Measurements from ENCODE around the gene LAMA4.

Gene LAMA4

GRCh38 chr6:112215488-112216284 is 38.7 kb downstream of the LAMA4 start:
- POLR2A ChIA-PET: interaction anchor here (2.5 kb wide), 1 partner anchor 39 kb away, joined by 9 read pairs; the partner anchor contains the start of gene LAMA4
- DNase-seq (ENCODE audit: extremely low spot score): no peak
- CTCF ChIA-PET: interaction anchor here (0.7 kb wide), 1 partner anchor 17 kb away, joined by 3 read pairs; no protein-coding TSS in a partner anchor
- TF ChIP-seq FOXK2 (IDR thresholded peaks at IDR 0.05): no peak
- no peak for TF ChIP-seq BHLHE40 (IDR thresholded peaks at IDR 0.05; ENCODE audit: borderline replicate concordance)
- TF ChIP-seq HDGF (IDR thresholded peaks at IDR 0.05; ENCODE audit: borderline replicate concordance): no peak
- no peak for TF ChIP-seq SP1 (IDR thresholded peaks at IDR 0.05)
- no peak for TF ChIP-seq NFRKB (IDR thresholded peaks at IDR 0.05)
- no peak for TF ChIP-seq L3MBTL2 (conservative IDR thresholded peaks at IDR 0.05)
- TF ChIP-seq LEF1 (IDR thresholded peaks at IDR 0.05; ENCODE audit: borderline replicate concordance): no peak
- no peak for TF ChIP-seq FOXM1 (IDR thresholded peaks at IDR 0.05; ENCODE audit: borderline replicate concordance)
- TF ChIP-seq ARNT (IDR thresholded peaks at IDR 0.05): no peak
- no peak for TF ChIP-seq PKNOX1 (IDR thresholded peaks at IDR 0.05)
- no peak for TF ChIP-seq ELF4 (IDR thresholded peaks at IDR 0.05)
- TF ChIP-seq SUZ12 (IDR thresholded peaks at IDR 0.05): no peak
- TF ChIP-seq ZNF384 (IDR thresholded peaks at IDR 0.05): no peak

GRCh38 chr6:112214739-112215269 is 39.6 kb downstream of the LAMA4 start:
- ChIA-PET CTCF (no interaction called here), POLR2A (no interaction called here)
- TF ChIP-seq FOXA1 (IDR thresholded peaks at IDR 0.05): no peak
- no peak for TF ChIP-seq ARNT (IDR thresholded peaks at IDR 0.05)
- no peak for TF ChIP-seq BHLHE40 (IDR thresholded peaks at IDR 0.05; ENCODE audit: borderline replicate concordance)
- TF ChIP-seq SP1 (IDR thresholded peaks at IDR 0.05): no peak
- TF ChIP-seq SUZ12 (IDR thresholded peaks at IDR 0.05): no peak
- TF ChIP-seq FOXM1 (IDR thresholded peaks at IDR 0.05; ENCODE audit: borderline replicate concordance): no peak
- TF ChIP-seq ZNF384 (IDR thresholded peaks at IDR 0.05): no peak
- no peak for TF ChIP-seq L3MBTL2 (conservative IDR thresholded peaks at IDR 0.05)
- no peak for TF ChIP-seq HDGF (IDR thresholded peaks at IDR 0.05; ENCODE audit: borderline replicate concordance)
- TF ChIP-seq TARDBP (IDR thresholded peaks at IDR 0.05): no peak
- TF ChIP-seq ELF4 (IDR thresholded peaks at IDR 0.05): no peak
- no peak for TF ChIP-seq CTBP1 (IDR thresholded peaks at IDR 0.05; ENCODE audit: borderline replicate concordance)
- TF ChIP-seq NFRKB (IDR thresholded peaks at IDR 0.05): no peak
- no peak for TF ChIP-seq PKNOX1 (IDR thresholded peaks at IDR 0.05)
- no peak for TF ChIP-seq FOXK2 (IDR thresholded peaks at IDR 0.05)
- TF ChIP-seq LEF1 (IDR thresholded peaks at IDR 0.05; ENCODE audit: borderline replicate concordance): no peak
- no peak for DNase-seq (ENCODE audit: extremely low spot score)

GRCh38 chr6:112210852-112211251 is 43.5 kb downstream of the LAMA4 start:
- ChIA-PET POLR2A (interaction anchor here (0.6 kb wide), 1 partner anchor 22 kb away, joined by 3 read pairs; no protein-coding TSS in a partner anchor), CTCF (no interaction called here)
- TF ChIP-seq HDGF (IDR thresholded peaks at IDR 0.05; ENCODE audit: borderline replicate concordance): no peak
- no peak for TF ChIP-seq L3MBTL2 (conservative IDR thresholded peaks at IDR 0.05)
- no peak for TF ChIP-seq BHLHE40 (IDR thresholded peaks at IDR 0.05; ENCODE audit: borderline replicate concordance)
- no peak for TF ChIP-seq CTBP1 (IDR thresholded peaks at IDR 0.05; ENCODE audit: borderline replicate concordance)
- TF ChIP-seq FOXK2 (IDR thresholded peaks at IDR 0.05): no peak
- TF ChIP-seq SP1 (IDR thresholded peaks at IDR 0.05): no peak
- no peak for TF ChIP-seq LEF1 (IDR thresholded peaks at IDR 0.05; ENCODE audit: borderline replicate concordance)
- no peak for TF ChIP-seq SUZ12 (IDR thresholded peaks at IDR 0.05)
- no peak for TF ChIP-seq TARDBP (IDR thresholded peaks at IDR 0.05)
- no peak for TF ChIP-seq PKNOX1 (IDR thresholded peaks at IDR 0.05)
- no peak for DNase-seq (ENCODE audit: extremely low spot score)

GRCh38 chr6:112209131-112209530 is 45.2 kb downstream of the LAMA4 start:
- DNase-seq (ENCODE audit: extremely low spot score): no peak
- TF ChIP-seq TARDBP (IDR thresholded peaks at IDR 0.05): no peak
- no peak for TF ChIP-seq NFRKB (IDR thresholded peaks at IDR 0.05)
- no peak for TF ChIP-seq HDGF (IDR thresholded peaks at IDR 0.05; ENCODE audit: borderline replicate concordance)
- no peak for TF ChIP-seq FOXM1 (IDR thresholded peaks at IDR 0.05; ENCODE audit: borderline replicate concordance)
- no peak for TF ChIP-seq ELF4 (IDR thresholded peaks at IDR 0.05)
- TF ChIP-seq FOXA1 (IDR thresholded peaks at IDR 0.05): no peak
- TF ChIP-seq FOXK2 (IDR thresholded peaks at IDR 0.05): no peak
- no peak for TF ChIP-seq CTBP1 (IDR thresholded peaks at IDR 0.05; ENCODE audit: borderline replicate concordance)
- no peak for TF ChIP-seq ARNT (IDR thresholded peaks at IDR 0.05)
- no peak for TF ChIP-seq PKNOX1 (IDR thresholded peaks at IDR 0.05)
- TF ChIP-seq LEF1 (IDR thresholded peaks at IDR 0.05; ENCODE audit: borderline replicate concordance): no peak
- no peak for TF ChIP-seq SUZ12 (IDR thresholded peaks at IDR 0.05)
- TF ChIP-seq SP1 (IDR thresholded peaks at IDR 0.05): no peak
- TF ChIP-seq BHLHE40 (IDR thresholded peaks at IDR 0.05; ENCODE audit: borderline replicate concordance): no peak
- TF ChIP-seq ZNF384 (IDR thresholded peaks at IDR 0.05): no peak
- TF ChIP-seq L3MBTL2 (conservative IDR thresholded peaks at IDR 0.05): no peak
- CTCF ChIA-PET: interaction anchor here (0.7 kb wide), 2 partner anchors 24 to 1030 kb away, joined by 3 read pairs; no protein-coding TSS in a partner anchor
- POLR2A ChIA-PET: no interaction called here

GRCh38 chr6:112207776-112208175 is 46.6 kb downstream of the LAMA4 start:
- CTCF ChIA-PET: no interaction called here
- no peak for DNase-seq (ENCODE audit: extremely low spot score)
- POLR2A ChIA-PET: interaction anchor here (1.1 kb wide), 1 partner anchor 9 kb away, joined by 4 read pairs; no protein-coding TSS in a partner anchor
- TF ChIP-seq PKNOX1 (IDR thresholded peaks at IDR 0.05) (peak; percentile 73), TARDBP (IDR thresholded peaks at IDR 0.05) (no peak)

All from HEK293T (cell line).